Measurements from ENCODE around the gene DYNLRB1.
"Not testable (repeated sequence)": the region's sequence is repeated elsewhere in the genome, so short reads cannot be mapped to it uniquely, and the experiment has no call there.

Gene DYNLRB1

GRCh38 chr20:34512266-34512954 is 3.8 kb upstream of the DYNLRB1 start:
- DNase-seq (ENCODE audit: low read depth in 2 of 2) = no peak

- DNase-seq (ENCODE audit: low read depth in 2 of 2) = no peak
These were observed 3.2 kb upstream of the DYNLRB1 start for GRCh38 chr20:34512955-34513419.

- DNase-seq (ENCODE audit: low read depth in 2 of 2) = not testable (repeated sequence)
These were observed 2.2 kb upstream of the DYNLRB1 start for GRCh38 chr20:34514034-34514433.

GRCh38 chr20:34514897-34515483 is 1.2 kb upstream of the DYNLRB1 start:
- DNase-seq (ENCODE audit: low read depth in 2 of 2) = no peak

GRCh38 chr20:34515484-34516246 is 557 bp upstream of the DYNLRB1 start:
- DNase-seq (ENCODE audit: low read depth in 2 of 2) = peak in 1 of 2 donors; percentile 43

- no peak for DNase-seq (ENCODE audit: low read depth in 2 of 2)
These were observed 888 bp downstream of the DYNLRB1 start for GRCh38 chr20:34517114-34517505.

GRCh38 chr20:34518863-34519262 is 2.6 kb downstream of the DYNLRB1 start:
- not testable (repeated sequence) for DNase-seq (ENCODE audit: low read depth in 2 of 2)

GRCh38 chr20:34519841-34520240 is 3.6 kb downstream of the DYNLRB1 start:
- not testable (repeated sequence) for DNase-seq (ENCODE audit: low read depth in 2 of 2)

- DNase-seq (ENCODE audit: low read depth in 2 of 2) = no peak
These were observed 7.0 kb downstream of the DYNLRB1 start for GRCh38 chr20:34522969-34523871.

- no peak for DNase-seq (ENCODE audit: low read depth in 2 of 2)
These were observed 8.2 kb downstream of the DYNLRB1 start for GRCh38 chr20:34524426-34524825.

- DNase-seq (ENCODE audit: low read depth in 2 of 2) = no peak
These were observed 9.1 kb downstream of the DYNLRB1 start for GRCh38 chr20:34525342-34525708.

- DNase-seq (ENCODE audit: low read depth in 2 of 2) = no peak
These were observed 9.6 kb downstream of the DYNLRB1 start for GRCh38 chr20:34525709-34526416.

GRCh38 chr20:34526466-34526865 is 10.2 kb downstream of the DYNLRB1 start:
- no peak for DNase-seq (ENCODE audit: low read depth in 2 of 2)

- no peak for DNase-seq (ENCODE audit: low read depth in 2 of 2)
These were observed 10.8 kb downstream of the DYNLRB1 start for GRCh38 chr20:34527016-34527415.

- no peak for DNase-seq (ENCODE audit: low read depth in 2 of 2)
These were observed 12.7 kb downstream of the DYNLRB1 start for GRCh38 chr20:34528921-34529297.

GRCh38 chr20:34529742-34530141 is 13.5 kb downstream of the DYNLRB1 start:
- no peak for DNase-seq (ENCODE audit: low read depth in 2 of 2)

- DNase-seq (ENCODE audit: low read depth in 2 of 2) = no peak
These were observed 14.1 kb downstream of the DYNLRB1 start for GRCh38 chr20:34530342-34530741.

GRCh38 chr20:34531608-34532265 is 15.5 kb downstream of the DYNLRB1 start:
- no peak for DNase-seq (ENCODE audit: low read depth in 2 of 2)

GRCh38 chr20:34532320-34532719 is 16.1 kb downstream of the DYNLRB1 start:
- no peak for DNase-seq (ENCODE audit: low read depth in 2 of 2)

- no peak for DNase-seq (ENCODE audit: low read depth in 2 of 2)
These were observed 16.5 kb downstream of the DYNLRB1 start for GRCh38 chr20:34532756-34533155.

Data from activated CD8-positive, alpha-beta memory T cell treated with anti-CD3 and anti-CD28 coated beads for 4 hours (primary cell).